Effector CD8-positive, alpha-beta T cell (primary cell): Measurements from ENCODE around the gene ORAI3.

Experiments used
- DNase-seq: peaks from one replicate; lab custom pipeline; 2025; lab: John Stamatoyannopoulos, UW

The ORAI3 gene

DNA sequence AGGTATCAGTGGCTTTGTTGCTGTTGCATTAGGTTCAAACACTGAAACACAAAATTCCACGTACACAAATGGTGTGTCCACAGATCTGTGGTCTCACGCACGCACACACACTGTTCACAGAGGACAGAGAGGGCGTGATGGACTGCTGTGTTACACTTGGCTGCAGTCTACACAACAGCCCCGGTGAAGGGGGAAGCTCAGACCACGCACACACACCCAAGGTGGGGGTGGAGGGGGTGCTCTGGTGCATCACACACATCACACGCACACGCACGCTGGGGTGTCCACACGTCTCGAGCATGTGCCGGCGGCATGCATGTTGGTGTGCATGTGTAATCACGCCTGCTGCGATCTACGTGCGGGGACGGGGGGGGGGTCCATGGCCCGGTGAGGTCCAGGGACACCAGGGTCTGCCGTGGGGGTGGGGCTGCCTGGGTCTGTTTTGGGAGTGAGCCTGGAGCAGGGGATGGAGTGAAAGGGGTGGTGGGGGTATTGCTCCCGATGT is 43.5 kb downstream of the ORAI3 start:
- DNase-seq = no peak

DNA sequence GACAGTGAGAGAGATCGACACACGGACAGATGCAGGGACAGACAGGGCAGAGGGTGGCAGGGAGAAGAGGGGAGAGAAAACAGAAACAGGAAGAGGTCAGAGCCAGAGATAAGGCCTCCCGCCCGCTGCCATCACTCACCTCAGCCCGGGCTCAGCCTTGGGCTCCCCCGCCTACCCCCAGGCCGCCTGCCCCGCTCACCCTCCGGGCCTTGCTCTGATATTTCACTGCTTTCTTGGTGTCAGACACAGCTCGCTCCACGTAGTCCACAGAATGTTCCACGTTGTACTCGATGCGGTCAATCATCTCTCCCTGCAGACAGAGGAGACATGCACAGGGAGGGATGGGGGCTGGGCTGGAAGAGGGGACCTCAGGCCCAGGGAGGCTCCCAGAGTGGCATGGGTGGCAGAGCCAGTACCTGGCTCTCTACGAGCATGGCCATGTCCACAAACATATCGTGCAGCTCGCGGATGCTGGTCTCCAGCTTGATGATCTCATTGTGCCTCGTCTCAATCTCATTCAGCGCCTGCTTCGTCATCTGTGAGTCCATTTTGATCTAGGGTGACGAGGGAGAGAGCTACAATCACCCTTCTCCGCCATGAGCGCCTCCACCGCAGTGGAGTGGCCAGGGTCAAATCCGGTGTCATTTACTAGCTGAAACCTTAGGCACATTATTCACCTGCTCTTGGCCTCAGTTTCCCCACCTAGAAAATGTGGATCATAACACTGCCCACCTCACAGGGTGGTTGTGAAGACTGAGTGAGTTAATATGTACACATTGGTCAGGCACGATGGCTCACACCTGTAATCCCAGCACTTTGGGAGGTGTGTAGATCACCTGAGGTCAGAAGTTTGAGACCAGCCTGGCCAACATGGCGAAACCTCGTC is 44.3 kb downstream of the ORAI3 start:
- DNase-seq = no peak

DNA sequence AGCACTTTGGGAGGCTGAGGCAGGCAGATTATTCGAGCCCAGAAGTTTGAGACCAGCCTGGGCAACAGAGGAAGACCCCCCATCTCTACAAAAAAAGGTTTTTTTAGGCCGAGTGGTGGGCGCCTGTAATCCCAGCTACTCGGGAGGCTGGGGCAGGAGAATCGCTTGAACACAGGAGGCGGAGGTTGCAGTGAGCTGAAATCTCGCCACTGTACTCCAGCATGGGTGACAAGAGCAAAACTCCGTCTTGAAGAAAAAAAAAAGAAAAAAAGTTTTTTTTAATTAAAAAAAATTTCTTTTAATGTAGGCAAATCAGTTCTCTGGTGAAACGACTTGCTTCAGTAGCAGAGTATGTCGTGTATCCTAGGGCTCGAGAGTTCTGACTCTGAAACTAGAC is 47.1 kb downstream of the ORAI3 start:
- DNase-seq = no peak

DNA sequence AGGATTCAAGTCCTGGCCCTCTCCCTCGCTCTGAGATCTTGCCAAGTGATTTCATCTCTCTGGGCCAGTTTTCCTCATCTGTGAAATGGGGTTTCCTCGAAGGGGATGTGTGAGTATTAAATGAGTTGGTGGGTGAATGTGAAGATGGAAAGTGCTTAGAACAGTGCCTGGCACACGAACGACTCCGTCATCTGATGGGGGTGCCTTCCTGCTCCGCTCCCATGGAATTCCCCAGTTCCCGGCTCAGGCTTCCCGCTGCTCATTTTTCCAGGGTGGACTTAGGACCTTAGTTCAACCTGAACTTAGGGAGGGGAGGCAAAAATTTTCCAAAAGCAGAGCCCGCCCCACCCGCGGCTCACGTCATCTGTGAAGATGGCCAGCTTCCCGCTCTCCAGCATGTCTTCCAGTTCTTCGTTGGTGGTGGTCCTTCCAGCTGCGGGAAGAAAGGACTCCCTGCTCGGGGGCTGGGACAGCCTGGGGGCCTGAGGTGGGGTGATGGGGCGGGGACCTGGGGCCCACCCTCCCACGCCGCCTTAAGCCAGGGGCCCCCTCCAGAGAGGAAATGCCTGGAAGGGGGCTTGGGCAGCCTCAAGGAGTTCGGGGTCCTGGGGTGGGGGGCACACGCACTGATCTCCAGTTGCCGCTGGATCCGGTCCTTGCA is 47.6 kb downstream of the ORAI3 start:
- DNase-seq = no peak

DNA sequence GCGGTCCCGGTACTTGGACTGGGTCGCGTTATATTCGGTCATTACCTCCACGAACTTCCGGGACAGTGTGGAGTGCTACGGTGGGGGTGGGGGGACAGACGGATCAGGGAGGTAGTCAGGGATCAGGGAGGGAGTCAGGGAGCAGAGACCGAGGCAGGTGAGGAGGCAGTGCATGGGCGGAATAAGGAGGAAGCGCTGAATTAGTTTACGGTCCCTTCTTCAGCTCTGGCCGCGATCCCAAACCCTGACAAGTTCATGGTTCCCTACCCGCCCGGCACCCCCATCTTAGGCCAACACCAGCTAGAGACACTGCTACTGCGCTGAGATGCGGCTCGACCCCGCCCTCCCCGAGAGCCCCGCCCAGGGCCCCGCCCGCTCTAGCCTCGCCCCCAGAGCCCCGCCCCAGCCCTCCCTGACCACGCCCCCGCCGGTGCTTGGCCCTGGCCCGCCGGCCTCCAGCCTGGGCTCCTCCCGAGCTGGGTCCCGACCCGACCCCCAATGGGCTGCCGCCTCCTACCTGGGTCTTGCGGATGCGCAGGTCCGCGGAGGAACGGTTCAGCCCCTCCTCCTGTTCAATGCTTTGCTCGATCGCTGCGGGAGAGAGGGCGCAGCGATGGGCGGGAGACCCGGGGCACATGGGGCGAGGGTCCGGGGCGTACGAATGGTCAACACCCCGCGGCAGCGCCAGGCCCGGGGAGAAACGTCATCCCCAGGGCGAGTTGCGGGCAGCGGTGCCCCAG is 48.3 kb downstream of the ORAI3 start:
- peak; percentile 81 for DNase-seq

DNA sequence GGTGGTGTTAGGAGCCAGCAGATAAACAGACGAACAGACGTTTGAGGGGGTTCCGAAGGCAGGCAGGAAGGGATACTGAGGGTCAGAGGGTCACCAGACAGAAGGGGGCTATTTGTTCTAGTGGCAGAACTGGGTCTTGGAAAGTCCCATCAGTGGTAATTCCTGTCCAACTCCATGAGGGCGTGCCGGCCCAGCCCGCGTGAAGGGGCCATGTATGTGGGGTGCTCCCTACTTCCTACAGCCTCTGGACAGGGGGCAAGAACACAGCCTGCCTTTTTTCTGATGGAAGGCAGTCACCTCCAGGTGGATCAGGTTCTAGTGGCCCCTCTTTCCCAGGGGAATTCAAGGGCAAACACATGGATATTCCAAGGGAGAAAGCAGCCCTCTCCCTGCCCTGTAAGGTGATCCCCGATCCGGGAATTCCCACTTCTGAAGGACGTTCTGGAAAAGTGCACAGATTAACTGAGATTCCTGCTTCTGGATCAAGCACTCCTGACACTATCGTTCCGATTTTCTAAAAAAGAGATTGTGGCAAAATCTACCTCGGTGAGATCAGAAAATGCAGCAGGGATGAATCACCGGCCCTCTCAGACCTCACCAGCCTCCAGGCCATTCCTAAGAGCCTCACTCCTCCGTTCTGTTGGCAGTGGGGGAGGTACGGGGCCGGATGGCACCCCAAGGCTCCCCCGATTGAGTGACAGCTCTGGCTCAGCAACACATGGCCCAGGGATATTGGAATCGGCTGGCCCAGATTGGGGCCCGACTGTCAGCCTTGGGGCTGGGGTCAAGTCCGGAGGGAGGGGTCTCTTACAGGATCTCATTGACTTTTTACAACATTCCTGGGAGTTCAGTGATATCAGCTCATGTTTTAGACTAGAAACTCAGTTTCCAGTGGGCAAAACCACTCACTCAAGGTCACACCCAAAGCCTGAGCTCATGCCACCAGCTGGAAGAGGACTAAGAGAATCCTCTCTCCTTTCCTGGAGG is 49.1 kb downstream of the ORAI3 start:
- no peak for DNase-seq

DNA sequence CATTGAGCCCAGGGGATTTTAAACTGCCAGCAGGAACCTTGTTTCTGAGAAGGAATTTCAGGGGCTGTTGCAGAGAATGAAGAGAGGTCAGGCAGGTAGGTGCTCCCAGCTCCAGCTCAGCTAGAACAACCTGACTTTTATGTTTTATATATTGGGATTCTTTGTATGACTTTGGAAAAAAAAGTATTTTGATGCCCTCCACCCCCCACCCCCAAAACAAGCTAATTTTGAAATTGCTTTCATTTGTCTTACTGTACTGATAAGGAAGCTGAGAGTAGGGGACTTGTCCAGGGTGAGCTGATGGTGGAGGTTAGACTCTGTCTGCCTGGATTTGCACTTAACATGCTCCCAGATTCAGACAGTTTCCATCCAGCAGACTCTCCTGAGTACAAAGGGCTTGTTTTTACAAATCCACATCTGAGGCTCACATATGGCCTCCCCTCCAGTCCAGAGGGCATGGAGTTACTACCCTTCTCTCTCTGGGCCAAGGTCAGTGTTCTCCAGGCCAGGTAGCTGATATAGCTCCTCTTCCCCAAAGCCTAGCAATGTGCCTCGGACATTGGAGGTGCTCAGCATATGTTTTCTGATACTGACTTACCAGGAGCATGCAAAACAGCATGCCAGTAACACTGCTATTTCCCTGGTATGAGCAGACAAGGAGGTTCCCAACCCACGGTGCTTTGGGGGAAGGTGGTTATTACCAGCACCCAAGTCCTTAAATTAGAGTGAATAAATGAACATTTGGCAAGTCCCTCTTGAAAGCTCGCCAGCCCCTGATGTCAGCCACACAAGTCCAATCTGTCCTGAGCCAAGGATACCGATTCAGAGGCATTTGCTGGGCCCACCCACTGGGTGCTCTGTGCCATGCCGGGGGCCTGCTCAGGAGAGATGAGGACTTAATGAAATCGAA is 50.2 kb downstream of the ORAI3 start:
- no peak for DNase-seq

DNA sequence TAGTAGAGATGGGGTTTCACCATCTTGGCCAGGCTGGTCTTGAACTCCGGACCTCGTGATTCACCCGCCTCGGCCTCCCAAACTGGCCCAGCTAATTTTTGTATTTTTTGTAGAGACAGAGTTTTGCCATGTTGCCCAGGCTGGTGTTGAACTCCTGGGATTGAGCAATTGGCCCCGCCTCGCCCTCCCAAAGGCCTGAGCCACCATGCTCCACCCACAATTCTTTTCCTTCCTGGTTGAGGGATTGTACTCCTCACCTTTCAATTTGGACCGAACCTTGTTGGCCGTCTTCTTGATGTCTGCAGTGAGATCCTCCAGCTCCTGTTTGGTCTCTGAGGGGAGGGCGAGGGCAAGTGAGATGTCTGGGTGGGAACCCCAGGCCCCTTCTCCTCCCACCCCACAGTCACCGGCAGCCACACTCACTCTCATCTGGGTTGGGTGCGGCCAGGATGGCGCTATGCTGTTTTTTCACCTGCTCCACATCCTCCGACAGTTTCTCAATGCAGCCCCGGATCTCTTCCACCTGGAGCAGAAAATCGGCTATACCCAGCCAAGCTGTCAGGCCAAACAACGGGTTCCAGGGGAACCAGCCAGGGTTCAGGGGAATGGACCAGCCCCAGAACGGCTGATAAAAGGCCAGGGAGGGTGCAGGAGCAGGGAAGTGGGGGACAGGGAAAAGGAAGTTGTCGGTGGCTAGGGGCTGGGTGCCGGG is 52.0 kb downstream of the ORAI3 start:
- no peak for DNase-seq

DNA sequence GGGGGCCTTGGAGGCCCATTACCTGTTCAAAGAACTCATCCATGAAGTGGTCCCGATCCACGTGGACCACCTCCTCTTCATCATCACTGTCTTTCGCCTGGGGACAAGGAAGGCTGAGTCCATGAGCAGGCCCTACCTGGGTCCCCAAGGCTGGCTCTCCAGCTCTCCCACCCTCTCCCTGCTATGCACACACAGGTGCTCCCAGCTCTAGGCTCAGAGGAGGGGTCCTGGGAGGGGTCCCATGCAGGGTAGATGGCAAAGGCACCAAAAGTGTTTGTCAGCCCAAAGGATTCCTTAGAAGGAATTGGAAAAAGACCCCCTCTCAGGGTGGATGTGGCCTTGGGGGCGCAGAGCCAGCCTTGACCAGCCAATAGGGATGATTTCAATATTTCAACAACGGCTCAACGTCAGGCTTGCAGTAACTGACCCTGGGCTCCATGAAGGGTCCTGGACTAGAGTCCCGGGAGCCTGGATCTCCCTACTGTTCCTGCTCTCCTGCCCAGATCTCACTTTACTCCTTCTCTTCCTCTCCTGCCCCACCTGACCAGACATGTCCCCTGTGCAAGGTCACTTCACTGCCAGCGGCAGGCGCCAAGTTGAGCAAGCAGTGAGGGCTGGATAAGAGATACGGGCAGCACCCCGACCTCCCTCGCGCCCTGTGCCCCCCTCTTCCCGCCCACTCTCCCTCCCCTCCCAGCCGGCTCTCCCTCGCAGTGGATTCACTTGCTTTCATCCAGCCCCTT is 52.8 kb downstream of the ORAI3 start:
- DNase-seq = no peak

DNA sequence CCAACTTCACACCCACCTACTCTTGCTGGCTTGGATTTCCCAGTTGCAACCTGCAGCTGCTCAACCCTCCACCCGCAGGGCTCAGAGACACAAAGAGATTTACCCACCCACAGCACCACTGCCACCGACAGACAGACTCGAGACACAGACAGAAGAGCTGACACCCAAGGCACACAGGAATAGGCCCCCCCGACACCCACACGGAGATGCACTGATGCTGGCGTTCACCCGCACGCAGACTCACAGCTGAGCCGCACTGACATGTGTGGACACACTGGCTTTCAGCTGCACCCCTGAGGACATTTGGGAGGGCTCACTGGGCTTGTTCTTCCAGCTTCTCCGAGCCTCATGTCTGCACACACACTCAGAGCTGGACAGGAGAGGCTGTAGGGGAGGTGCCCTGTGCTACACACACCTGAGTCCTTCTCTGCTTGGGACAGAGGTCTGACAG is 53.4 kb downstream of the ORAI3 start:
- DNase-seq = no peak

DNA sequence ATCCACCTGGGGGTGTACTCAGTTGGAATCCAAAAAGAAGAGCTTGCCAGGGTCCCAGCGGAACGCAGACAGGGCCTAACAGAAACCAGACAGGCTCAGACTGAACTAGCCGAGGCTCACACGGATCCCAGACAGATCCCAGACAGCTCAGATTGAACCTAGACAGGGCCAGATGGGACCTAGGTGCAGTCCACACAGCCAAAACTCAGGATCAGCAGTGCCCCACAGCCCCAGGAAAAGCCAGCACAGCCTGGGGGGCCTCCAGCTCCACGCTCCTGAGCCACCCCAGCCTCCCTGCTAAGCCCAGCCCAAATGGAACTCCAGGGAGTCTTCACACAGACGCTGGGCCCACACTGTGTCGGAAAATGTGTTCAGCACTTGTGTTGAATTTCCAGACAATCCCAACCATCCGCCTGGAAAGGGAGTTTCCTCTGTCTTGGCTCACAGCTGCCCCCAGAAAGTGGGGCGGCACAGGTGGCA is 54.0 kb downstream of the ORAI3 start:
- no peak for DNase-seq

DNA sequence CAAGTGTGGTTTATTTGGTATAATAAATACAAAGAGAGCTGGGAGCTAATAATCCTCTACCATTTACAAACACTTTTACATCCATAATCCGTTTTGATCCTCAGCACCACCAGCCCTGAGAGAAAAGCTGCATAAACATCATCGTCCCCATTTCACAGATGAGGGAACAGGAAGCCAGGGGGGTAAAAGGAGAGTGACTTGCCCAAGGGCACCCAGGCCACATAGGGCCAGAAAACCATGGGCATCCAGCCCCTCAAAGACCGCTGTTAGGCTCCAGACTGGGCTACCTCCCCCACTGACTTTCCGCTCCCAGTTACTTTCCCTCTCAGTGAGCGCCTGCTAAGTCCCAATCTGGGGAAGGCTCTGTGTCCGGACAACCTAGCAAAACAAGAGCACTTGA is 54.9 kb downstream of the ORAI3 start:
- no peak for DNase-seq
